SIG-M5 treated with dmso at 0.1 percent for 504 hours (cell line): ENCODE measurements around the gene CEACAM3.

Experiments
- DNase-seq: peaks from one replicate; lab custom pipeline; 2025; ENCODE audit not compliant: unreplicated experiment; lab: John Stamatoyannopoulos, UW

Gene CEACAM3

DNA sequence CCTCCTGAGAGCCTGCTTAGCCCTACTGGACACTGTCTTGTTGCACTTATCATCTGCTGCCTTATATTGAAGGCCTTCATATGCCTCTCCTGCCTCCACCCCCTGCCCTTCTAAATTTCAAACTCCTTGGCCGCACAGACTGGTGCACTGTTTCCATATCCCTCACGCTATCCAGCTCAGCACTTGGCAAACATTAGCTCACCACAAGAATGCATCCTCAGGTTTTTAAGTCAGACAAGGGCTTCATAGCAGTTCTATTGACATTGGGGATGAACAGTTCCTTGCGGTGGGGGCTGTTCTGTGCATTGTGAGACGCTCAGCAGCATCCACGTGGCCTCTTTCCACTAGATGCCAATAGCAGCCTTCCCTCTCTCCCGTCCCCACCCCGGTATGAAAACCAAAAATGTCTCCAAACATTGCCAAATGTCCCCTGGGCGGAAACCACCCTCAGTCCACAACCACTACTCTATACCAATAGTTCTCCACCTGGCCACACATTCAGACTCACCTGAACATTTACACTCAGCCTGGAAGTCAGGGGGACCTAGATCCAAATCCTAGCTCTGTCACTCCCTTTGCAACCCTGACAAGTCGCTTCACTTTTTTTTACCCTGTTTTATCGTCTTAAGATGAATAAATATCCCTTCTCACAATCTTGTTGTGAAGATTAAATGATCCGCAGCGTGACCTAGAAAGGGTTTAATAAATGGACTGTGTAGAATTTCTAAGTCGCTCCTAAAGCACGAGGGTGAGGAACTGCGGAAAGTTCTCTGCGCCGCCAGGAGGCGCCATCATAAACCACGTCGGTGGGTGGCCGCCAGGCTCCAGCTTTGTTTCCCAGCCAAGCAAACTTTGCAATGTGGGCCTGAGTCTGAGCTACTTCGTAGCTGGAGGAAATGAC lies 3.6 kb upstream of the CEACAM3 start:
- DNase-seq: peak; percentile 65

GRCh38 chr19:41793414-41793727 lies 3.0 kb upstream of the CEACAM3 start:
- no peak for DNase-seq

DNA sequence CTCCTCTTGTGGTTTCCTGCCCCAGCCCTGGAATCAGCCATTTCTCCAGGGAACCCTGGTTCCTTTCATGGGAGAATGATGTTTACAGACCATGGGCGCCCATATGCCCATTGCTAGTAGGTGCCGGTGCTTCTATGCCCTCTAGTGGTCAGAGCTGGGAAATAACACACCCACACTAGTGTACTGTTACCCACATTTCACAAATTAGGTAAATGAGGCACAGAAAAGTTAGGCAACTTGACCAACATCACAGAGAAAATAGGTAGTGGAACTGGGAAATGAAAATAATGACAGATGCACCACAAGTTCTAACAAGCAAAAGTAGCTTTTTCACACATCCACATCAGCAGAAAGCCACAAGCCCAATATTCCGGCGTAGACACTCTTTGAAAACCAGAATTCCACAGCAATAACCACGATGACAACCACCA lies 1.3 kb upstream of the CEACAM3 start:
- peak; percentile 79 for DNase-seq

GRCh38 chr19:41796901-41797300 lies 514 bp downstream of the CEACAM3 start:
- peak; percentile 37 for DNase-seq

- DNase-seq: no peak
These were observed 3.1 kb downstream of the CEACAM3 start for GRCh38 chr19:41799444-41800000.

DNA sequence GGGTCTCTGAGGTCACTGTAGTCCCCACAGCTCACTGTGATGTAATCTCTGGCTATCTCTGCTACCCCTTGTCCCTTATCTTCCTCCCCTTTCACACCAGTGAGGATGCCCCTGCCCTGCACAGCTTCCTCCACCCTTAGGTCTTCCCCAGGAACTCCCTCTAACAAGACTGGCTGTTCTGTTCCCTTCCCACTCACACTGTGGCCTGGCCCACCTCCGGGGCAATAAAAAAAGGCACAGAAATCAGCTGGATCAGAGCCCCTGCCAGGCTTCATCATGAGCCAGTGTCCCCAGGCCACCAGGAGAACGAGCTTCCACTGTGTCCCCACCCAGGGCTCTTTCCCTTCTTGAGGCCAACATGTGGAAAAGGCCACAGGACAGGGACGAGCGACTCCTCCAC lies 4.6 kb downstream of the CEACAM3 start:
- DNase-seq: no peak

- DNase-seq: peak; percentile 78
These were observed 5.4 kb downstream of the CEACAM3 start for GRCh38 chr19:41801792-41802211.

- DNase-seq: no peak
These were observed 6.4 kb downstream of the CEACAM3 start for GRCh38 chr19:41802770-41803169.

DNA sequence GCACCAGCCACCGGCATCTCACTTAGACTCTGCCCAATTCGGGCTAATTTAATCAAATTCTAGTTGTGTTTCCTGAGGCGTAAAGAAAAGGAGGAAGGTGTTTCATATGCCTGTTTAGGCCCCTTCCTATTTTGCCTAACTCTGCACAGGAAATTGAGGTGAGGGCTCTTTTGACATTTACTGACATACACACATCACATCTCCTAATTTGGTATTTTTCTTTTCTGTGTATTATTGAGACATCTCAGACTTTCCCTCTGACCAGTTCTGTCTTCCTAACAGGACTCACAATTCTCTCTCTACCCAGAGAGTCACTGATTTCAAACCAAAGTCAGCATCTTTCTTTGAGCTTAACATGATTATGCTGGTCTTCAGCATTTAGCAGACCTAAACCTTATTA lies 7.9 kb downstream of the CEACAM3 start:
- no peak for DNase-seq

GRCh38 chr19:41807176-41807575 lies 10.8 kb downstream of the CEACAM3 start:
- no peak for DNase-seq

DNA sequence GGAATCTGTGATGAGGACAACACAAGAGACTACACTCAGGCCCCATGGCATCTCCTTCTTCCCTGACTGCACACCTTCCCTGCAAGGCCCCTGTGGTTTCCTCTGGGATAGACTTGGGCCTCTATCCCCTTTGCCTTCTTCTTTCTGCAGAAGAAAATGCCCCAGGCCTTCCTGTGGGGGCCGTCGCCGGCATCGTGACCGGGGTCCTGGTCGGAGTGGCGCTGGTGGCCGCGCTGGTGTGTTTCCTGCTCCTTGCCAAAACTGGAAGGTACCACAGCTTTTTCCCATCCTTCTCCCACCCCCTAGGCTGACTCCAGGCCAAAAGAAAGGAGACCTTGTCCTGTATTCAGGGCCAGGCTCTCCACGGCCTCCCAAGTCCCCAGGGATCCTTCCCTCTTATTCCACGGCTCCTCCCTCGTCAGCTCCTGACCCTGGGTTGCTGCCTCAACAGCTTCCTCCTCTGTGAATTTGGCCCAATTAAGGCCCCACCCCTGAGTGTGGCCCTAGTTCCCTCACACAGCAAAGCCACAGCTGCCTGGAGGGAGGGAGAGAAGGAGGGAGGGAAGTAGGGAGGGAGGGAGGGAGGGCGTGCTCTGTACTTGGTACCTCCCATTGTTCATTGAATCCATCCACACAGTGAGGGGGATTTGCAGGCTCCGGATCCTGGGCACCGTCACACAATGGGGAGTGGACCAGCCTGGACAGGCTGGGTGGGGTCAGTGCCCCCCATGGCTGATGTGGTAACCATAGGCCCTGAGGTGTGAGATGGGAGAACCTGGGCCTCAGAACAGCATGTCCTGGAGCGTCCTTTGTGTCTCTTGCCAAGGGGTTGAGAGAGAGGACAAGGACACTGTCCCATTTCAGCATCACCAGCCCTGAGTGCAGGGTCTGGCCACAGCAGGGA lies 12.5 kb downstream of the CEACAM3 start:
- DNase-seq: peak; percentile 37

DNA sequence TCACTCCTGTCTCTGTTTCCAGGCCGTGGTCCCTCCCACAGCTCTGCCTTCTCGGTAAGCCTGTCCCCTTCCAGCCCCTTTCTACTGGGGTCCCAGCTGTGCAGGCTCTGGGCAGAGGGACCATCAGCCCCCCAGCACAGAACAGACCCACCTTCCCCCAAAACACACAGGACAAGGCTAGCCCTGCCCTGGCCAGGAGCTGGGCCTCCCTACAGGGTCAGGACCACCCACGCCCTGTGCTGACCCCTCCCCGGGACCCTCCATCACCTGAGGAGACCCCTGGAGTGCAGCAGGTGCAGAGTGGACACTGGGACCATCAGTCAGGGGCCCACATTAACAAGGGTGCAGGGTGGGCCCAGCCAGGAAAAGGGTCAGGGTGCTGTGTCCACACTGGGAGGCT lies 13.9 kb downstream of the CEACAM3 start:
- no peak for DNase-seq

DNA sequence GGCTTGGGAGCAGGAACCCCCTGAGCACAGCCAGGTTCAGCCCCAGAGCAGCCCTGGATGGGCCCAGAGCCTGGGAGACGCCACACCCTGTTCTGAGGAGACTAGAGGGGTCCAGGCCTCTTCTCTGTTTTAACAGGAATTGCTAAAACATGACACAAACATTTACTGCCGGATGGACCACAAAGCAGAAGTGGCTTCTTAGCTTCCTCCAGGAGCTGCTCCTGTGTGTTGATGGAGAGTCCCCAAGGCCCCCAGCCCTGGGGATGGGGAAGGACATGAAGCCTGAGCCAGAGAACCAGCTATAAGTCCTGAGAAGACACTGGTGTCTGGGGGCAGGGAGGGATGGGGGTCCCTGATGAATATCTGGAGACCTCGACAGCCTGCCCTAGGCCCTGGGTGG lies 14.6 kb downstream of the CEACAM3 start:
- peak; percentile 87 for DNase-seq

DNA sequence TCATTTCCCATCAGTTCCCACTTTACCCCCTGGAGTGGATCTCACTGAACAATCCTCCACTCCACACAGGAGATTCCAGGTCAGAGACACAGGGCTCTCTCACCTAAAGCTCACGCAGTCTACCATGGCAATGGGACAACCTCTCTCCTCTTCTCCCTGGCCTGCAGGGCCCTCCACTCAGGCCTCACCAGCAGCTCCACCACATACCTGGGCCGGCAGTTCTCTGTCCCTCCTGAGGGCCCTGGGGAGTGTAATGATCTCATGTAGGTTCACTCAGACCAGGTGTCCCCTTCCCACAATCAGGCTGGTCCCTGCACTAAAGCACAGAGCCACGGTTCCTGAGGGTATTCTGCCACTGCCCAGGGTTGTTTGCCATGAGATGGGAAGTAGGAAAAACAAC lies 15.6 kb downstream of the CEACAM3 start:
- DNase-seq: no peak

- DNase-seq: no peak
These were observed 17.5 kb downstream of the CEACAM3 start for GRCh38 chr19:41813911-41814310.

DNA sequence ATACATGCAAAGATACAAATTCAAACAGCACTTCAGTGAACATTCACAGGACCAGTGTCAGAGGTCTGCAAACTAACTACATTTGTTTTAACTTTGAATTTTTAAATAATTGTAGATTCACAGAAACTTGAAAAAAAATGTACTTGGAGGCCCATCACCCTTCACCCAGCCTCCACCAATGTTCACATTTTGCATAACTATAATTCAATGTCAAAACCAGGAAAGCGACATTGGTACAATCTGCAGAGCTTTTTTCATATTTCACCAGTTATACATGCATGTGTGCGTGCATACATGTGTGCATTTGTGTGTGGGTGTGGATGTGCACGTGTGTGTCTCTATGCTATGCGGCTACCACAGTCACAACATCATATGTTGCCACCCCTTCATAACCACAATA lies 18.9 kb downstream of the CEACAM3 start:
- no peak for DNase-seq

- no peak for DNase-seq
These were observed 20.4 kb downstream of the CEACAM3 start for GRCh38 chr19:41816761-41817160.

DNA sequence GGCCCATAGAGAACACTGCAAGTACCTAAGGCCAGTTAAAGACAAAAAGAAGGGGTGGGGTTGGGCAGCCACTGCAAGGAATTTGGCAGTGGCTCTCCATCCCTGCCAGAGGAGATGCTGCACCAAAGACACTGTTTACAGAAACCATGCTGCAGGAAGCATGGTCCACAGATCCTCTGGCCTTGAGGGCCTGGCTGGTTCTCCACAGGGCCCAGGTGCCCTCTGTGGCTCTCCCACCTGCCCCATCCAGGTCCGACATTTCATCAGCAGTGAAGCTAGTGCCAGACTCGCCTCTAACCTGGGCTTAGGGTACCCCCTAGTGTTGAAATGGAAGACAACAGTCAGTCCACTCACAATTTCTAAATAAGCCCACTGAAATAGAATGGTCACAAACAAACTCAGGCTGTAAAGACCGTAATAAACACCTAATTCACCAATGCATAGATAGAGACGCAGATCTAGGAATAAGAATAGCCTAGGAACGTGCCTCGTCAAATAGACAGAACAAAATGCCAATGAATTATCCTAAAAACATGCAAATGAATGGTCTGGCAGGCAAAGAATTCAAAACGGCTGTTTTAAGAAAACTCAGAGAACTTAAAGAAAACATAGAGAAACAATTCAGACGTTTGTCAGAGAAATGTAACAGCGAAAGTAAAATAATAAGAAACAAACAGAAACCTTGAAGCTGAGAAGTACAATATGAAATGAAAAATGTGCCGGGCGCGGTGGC lies 24.8 kb downstream of the CEACAM3 start:
- DNase-seq: peak; percentile 63

DNA sequence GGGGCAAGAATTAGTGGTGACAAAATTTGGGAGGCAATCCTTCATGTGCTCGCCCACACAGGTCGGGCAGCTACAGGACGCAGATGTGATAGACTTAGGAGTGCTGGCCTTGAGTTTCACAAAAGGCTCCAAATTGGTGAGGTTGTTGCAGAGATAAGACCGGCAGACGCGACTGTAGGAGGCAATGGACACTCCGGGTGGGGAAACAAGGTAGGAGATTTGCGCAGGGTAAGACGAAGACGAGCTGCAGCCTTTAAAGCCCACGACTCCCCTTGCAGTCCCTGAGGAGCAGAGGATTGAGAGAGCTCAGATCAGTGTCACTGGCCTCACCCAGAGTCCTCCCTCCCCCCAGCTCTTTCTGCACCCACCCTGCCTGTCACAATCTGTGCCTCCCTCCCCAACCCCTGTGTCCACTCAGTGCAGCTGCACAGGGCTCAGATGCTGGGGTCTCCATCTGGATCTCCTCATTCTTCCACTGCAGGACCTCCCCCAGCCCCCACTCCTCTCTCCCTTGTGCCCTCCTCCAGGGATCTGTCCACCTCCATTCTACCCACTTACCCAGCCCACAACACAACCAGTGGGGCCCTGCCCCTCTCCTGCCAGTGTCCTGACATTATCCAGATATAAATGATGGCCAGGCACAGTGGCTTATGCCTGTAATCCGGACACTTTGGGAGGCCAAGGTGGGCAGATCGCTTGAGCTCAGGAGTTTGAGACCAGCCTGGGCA lies 41.8 kb downstream of the CEACAM3 start:
- DNase-seq: no peak

- no peak for DNase-seq
These were observed 42.8 kb downstream of the CEACAM3 start for GRCh38 chr19:41839211-41839610.
